Mucosa of rectum (tissue), 2 donors: ENCODE results near the gene TMEM269.

Source experiments
- H3K27ac ChIP-seq, 2 donors: one replicate each; pipeline ENCODE4 v1.7.0; 2013; ENCODE audit warnings: inconsistent platforms in 2 of 2, low read depth in 2 of 2, low read length in 2 of 2
- H3K27me3 ChIP-seq, 2 donors: one replicate each; pipeline ENCODE4 v1.7.0; 2013; ENCODE audit warnings: low read length in 2 of 2; ENCODE audit not compliant: control insufficient read depth in 2 of 2, insufficient read depth in 2 of 2
- H3K36me3 ChIP-seq, 2 donors: one replicate each; pipeline ENCODE4 v1.7.0; 2013; ENCODE audit warnings: low read length in 2 of 2; ENCODE audit not compliant: control insufficient read depth in 2 of 2, insufficient read depth in 2 of 2
- H3K4me1 ChIP-seq, 2 donors: one replicate each; pipeline ENCODE4 v1.7.0; 2013; ENCODE audit warnings: low read length in 2 of 2, mild to moderate bottlenecking in 1 of 2; ENCODE audit not compliant: control insufficient read depth in 2 of 2, insufficient read depth in 2 of 2
- H3K4me3 ChIP-seq, 2 donors: one replicate each; pipeline ENCODE4 v1.7.0; 2013; ENCODE audit warnings: low read length in 2 of 2
- H3K9ac ChIP-seq, 2 donors: one replicate each; pipeline ENCODE4 v1.7.0; 2013; ENCODE audit warnings: low read length in 2 of 2, low read depth in 1 of 2, mild to moderate bottlenecking in 1 of 2
- H3K9me3 ChIP-seq, 2 donors: one replicate each; pipeline ENCODE4 v1.7.0; 2013; ENCODE audit warnings: low read length in 2 of 2; ENCODE audit not compliant: control insufficient read depth in 2 of 2
- donor health status: healthy.
- donor health status: Normal muscosa, but diverticular disease.

Gene TMEM269

GRCh38 chr1:42739753-42740700, 44.8 kb upstream of the TMEM269 start, which contains the start of gene CLDN19:
TSS of gene CLDN19 (minus strand) at chr1:42740236. CDS start at chr1:42740063, 173 bp downstream.
- H3K9me3 ChIP-seq, result no peaks in the 10 kb centered on the region
- H3K36me3 ChIP-seq, result no peaks in the 10 kb centered on the region
- H3K9ac ChIP-seq, result no peak within 1 kb of the TSS
- no peaks in the 10 kb centered on the region for H3K27me3 ChIP-seq
- peaks cover 18 to 19% of the 10 kb centered on the region in 2 donors for H3K4me1 ChIP-seq
- H3K4me3 ChIP-seq, result no peak within 1 kb of the TSS
- no peak within 1 kb of the TSS for H3K27ac ChIP-seq

GRCh38 chr1:42740851-42741580, 43.8 kb upstream of the TMEM269 start:
- no peak overlapping the region for H3K27ac ChIP-seq
- H3K9ac ChIP-seq, result no peak overlapping the region
- H3K4me3 ChIP-seq, result no peak overlapping the region
- peaks cover 14 to 16% of the 10 kb centered on the region in 2 donors for H3K4me1 ChIP-seq
- no peaks in the 10 kb centered on the region for H3K9me3 ChIP-seq
- H3K36me3 ChIP-seq, result peaks cover 0 to 3% of the 10 kb centered on the region in 2 donors
- H3K27me3 ChIP-seq, result no peaks in the 10 kb centered on the region

GRCh38 chr1:42741706-42742105, 43.1 kb upstream of the TMEM269 start:
- Histone ChIP-seq H3K9me3 (no peaks in the 10 kb centered on the region), H3K4me1 (peaks cover 7 to 9% of the 10 kb centered on the region in 2 donors), H3K36me3 (peaks cover 3 to 4% of the 10 kb centered on the region in 2 donors), H3K9ac (no peak overlapping the region), H3K27me3 (no peaks in the 10 kb centered on the region), H3K4me3 (no peak overlapping the region), H3K27ac (no peak overlapping the region)

GRCh38 chr1:42742141-42742540, 42.6 kb upstream of the TMEM269 start:
- no peak overlapping the region for H3K4me3 ChIP-seq
- no peaks in the 10 kb centered on the region for H3K27me3 ChIP-seq
- H3K9ac ChIP-seq, result no peak overlapping the region
- no peak overlapping the region for H3K27ac ChIP-seq
- no peaks in the 10 kb centered on the region for H3K9me3 ChIP-seq
- H3K36me3 ChIP-seq, result peaks cover 3 to 4% of the 10 kb centered on the region in 2 donors
- peaks cover 4 to 5% of the 10 kb centered on the region in 2 donors for H3K4me1 ChIP-seq

- Histone ChIP-seq H3K9me3 (no peaks in the 10 kb centered on the region), H3K36me3 (peaks cover 3 to 4% of the 10 kb centered on the region in 2 donors), H3K9ac (no peak overlapping the region), H3K27ac (no peak overlapping the region), H3K4me3 (no peak overlapping the region), H3K27me3 (no peaks in the 10 kb centered on the region), H3K4me1 (no peaks in the 10 kb centered on the region)
Observed at GRCh38 chr1:42742617-42743316, 42.0 kb upstream of the TMEM269 start.

- Histone ChIP-seq H3K9ac (no peak overlapping the region), H3K4me1 (no peaks in the 10 kb centered on the region), H3K9me3 (no peaks in the 10 kb centered on the region), H3K4me3 (no peak overlapping the region), H3K27ac (no peak overlapping the region), H3K36me3 (peaks cover 3 to 4% of the 10 kb centered on the region in 2 donors), H3K27me3 (no peaks in the 10 kb centered on the region)
Observed at GRCh38 chr1:42743317-42744147, 41.3 kb upstream of the TMEM269 start.

GRCh38 chr1:42744148-42744413, 40.7 kb upstream of the TMEM269 start:
- Histone ChIP-seq H3K4me1 (no peaks in the 10 kb centered on the region), H3K27ac (no peak overlapping the region), H3K27me3 (no peaks in the 10 kb centered on the region), H3K4me3 (no peak overlapping the region), H3K9me3 (no peaks in the 10 kb centered on the region), H3K36me3 (peaks cover 3 to 8% of the 10 kb centered on the region in 2 donors), H3K9ac (no peak overlapping the region)

GRCh38 chr1:42745851-42746250, 38.9 kb upstream of the TMEM269 start:
- H3K27ac ChIP-seq, result no peak overlapping the region
- H3K4me1 ChIP-seq, result no peaks in the 10 kb centered on the region
- H3K36me3 ChIP-seq, result peaks cover 8 to 11% of the 10 kb centered on the region in 2 donors
- no peaks in the 10 kb centered on the region for H3K27me3 ChIP-seq
- H3K9ac ChIP-seq, result no peak overlapping the region
- H3K4me3 ChIP-seq, result no peak overlapping the region
- H3K9me3 ChIP-seq, result no peaks in the 10 kb centered on the region

GRCh38 chr1:42746436-42747105, 38.2 kb upstream of the TMEM269 start:
- no peaks in the 10 kb centered on the region for H3K27me3 ChIP-seq
- no peak overlapping the region for H3K9ac ChIP-seq
- no peaks in the 10 kb centered on the region for H3K9me3 ChIP-seq
- H3K27ac ChIP-seq, result no peak overlapping the region
- H3K4me3 ChIP-seq, result no peak overlapping the region
- H3K4me1 ChIP-seq, result no peaks in the 10 kb centered on the region
- peaks cover 8 to 11% of the 10 kb centered on the region in 2 donors for H3K36me3 ChIP-seq
